Activated CD4-positive, alpha-beta T cell treated with anti-CD3 and anti-CD28 coated beads for 1 hour (primary cell): ENCODE data around the gene POTEF.
"Not testable (repeated sequence)": the region's sequence is repeated elsewhere in the genome, so short reads cannot be mapped to it uniquely, and the experiment has no call there.

Experiments
- DNase-seq: peaks from one replicate; pipeline ENCODE4 v3.0.0-alpha.2; 2020

Gene POTEF

DNA sequence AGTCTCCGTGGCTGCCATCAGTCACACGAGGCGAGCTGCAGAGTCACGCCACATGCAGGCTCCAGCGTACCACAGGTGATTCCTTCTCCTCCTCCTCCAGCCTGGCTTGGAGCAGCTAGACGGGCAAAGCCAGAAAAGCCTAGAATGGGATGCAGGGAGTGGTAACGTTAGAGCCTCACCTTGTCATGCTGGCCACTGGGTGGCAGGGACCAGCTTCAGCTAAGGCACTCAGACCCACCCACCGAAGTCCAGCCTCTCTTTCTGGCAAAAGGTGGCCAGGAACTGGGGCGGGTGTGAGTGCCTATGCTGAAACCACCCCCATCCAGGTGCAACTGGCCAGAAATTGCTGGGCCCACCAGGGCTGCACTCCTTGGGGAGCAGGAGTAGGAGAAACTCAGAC lies 1.3 kb downstream of the POTEF start:
- not testable (repeated sequence) for DNase-seq

- DNase-seq: not testable (repeated sequence)
Measured at GRCh38 chr2:130120924-130121323, 8.1 kb downstream of the POTEF start.

- not testable (repeated sequence) for DNase-seq
Measured at GRCh38 chr2:130102597-130103363, 26.2 kb downstream of the POTEF start.

DNA sequence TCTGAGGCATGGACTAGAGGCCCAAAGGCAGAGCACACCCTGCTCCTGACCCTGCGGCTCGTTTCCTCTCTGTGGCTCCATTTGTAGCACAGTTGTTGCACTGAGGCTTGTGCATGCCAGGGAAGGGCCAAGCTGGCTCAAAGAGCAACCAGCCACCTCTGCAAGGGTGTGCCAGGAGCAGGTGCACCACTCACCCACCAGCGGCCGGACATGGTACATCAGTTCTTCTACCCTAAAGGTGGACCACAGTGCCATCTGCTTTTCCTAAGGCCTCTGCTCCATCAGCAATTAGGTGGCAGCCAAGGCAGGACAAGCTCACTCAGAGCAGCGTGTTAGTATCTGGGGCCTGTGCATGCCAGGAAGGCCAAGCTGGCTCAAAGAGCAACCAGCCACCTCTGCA lies 66.4 kb downstream of the POTEF start:
- DNase-seq: not testable (repeated sequence)

DNA sequence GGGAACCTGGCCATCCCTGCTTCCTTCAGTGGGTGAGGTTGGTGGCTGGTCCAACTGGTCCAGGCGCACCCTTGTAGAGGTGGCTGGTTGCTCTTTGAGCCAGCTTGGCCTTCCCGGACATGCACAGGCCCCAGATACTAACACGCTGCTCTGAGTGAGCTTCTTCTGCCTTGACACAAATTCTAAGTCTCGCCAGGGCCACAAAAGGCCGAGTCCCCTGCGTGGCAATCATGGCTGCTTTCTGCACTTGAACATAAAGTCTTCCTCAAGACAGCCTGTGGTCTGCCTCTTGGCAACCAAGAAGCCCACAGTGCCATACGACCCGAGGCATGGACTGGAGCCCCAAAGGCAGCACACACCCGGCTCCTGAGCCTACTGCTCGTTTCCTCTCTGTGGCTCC lies 69.0 kb downstream of the POTEF start:
- DNase-seq: not testable (repeated sequence)

- not testable (repeated sequence) for DNase-seq
Measured at GRCh38 chr2:130056336-130056735, 72.7 kb downstream of the POTEF start.

- DNase-seq: not testable (repeated sequence)
Measured at GRCh38 chr2:130053217-130053911, 75.7 kb downstream of the POTEF start.

- not testable (repeated sequence) for DNase-seq
Measured at GRCh38 chr2:130052376-130052775, 76.6 kb downstream of the POTEF start.

- DNase-seq: not testable (repeated sequence)
Measured at GRCh38 chr2:130048422-130048821, 80.6 kb downstream of the POTEF start.

GRCh38 chr2:130038265-130038603 lies 90.8 kb downstream of the POTEF start:
- DNase-seq: not testable (repeated sequence)

DNA sequence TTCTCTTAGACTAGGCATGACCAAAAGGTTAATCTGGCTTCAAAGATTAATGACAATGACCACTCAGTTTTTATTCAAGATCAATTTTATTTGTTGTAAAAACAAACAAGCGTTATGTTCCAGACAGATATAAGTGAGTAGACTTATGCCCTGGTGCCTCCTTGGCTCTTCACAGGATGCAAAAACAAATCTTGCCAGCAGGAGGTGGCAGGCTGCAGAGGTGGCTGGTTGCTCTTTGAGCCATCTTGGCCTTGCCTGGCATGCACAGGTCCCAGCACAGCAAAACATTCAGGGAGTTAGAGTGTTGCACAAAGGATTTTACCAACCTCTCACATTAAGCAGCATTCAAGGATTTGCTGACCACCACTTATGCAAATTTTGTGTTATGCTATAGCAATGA lies 103.1 kb downstream of the POTEF start:
- DNase-seq: not testable (repeated sequence)
